Sigmoid colon (tissue), 7 donors: ENCODE results near the gene GNPAT. TPM values are rescaled to one million over a fixed set of nuclear protein-coding genes. Genes with fewer than 3 reads are reported as not detected.

Experiments used
- DNase-seq: peaks from one replicate; pipeline ENCODE4 v3.0.0-alpha.2; 2019
- H3K27ac ChIP-seq, 4 donors: fragments of 200-600 bp; sonication (generic); one replicate each; pipeline ENCODE4 v1.5.1; 2016 to 2019; ENCODE audit warnings: mild to moderate bottlenecking in 1 of 4
- H3K27me3 ChIP-seq, 3 donors: fragments of 200-600 bp; sonication (generic); one replicate each; pipeline ENCODE4 v1.5.1; 2019; ENCODE audit warnings: mild to moderate bottlenecking in 1 of 3
- H3K36me3 ChIP-seq, 4 donors: fragments of 200-600 bp; sonication (generic); one replicate each; pipeline ENCODE4 v1.5.1; 2016 to 2019
- H3K4me1 ChIP-seq, 4 donors: fragments of 200-600 bp; sonication (generic); one replicate each; pipeline ENCODE4 v1.5.1; 2017 to 2019
- H3K4me3 ChIP-seq, 4 donors: fragments of 200-600 bp; sonication (generic); one replicate each; pipeline ENCODE4 v1.5.1; 2017 to 2019; ENCODE audit warnings: mild to moderate bottlenecking in 2 of 4, moderate library complexity in 1 of 4
- H3K9me3 ChIP-seq, 4 donors: fragments of 200-600 bp in 3 of 4; sonication (generic) in 3 of 4; one replicate each; pipeline versions ENCODE4 v1.5.1 to v1.6.1; 2013 to 2019
- CTCF ChIP-seq, 4 experiments: fragments of 450-650 bp in 3 of 4; fragments of 200-600 bp in 1 of 4; IDR thresholded peaks; one replicate each; pipeline ENCODE4 v1.5.1; 2016 to 2019; ENCODE audit warnings: antibody characterized with exemption in 4 of 4, mild to moderate bottlenecking in 3 of 4, moderate library complexity in 2 of 4
- EP300 ChIP-seq, 4 donors: sonication (generic); formaldehyde crosslinking; IDR thresholded peaks; one replicate each; pipeline ENCODE4 v1.6.1; 2017; ENCODE audit warnings: antibody characterized with exemption in 4 of 4
- POLR2A ChIP-seq, 2 donors: fragments of 450-650 bp; IDR thresholded peaks; one replicate each; pipeline ENCODE4 v1.6.1; 2016; ENCODE audit warnings: antibody characterized with exemption in 2 of 2, mild to moderate bottlenecking in 2 of 2, moderate library complexity in 2 of 2
- POLR2AphosphoS5 ChIP-seq, 4 donors: sonication (generic); formaldehyde crosslinking; IDR thresholded peaks; one replicate each; pipeline ENCODE4 v1.6.1; 2017; ENCODE audit warnings: antibody characterized with exemption in 4 of 4
- WGBS, 2 donors: extraction: QIAGEN DNeasy Blood & Tissue Kit; methylation state at CpG; one replicate each; pipeline ENCODE4 v1.1.7; 2013; 5-methylcytosine and 5-hydroxymethylcytosine counted together
- intact Hi-C: fragments of 100-400 bp; cut with DNase I; formaldehyde crosslinking; loops from one replicate; pipeline ENCODE4 v1.15.1; 2023
- polyA plus RNA-seq, 3 donors: library from polyadenylated mRNA; stranded (reverse); fragments of 200-250 nt; gene quantifications; one replicate each; pipeline ENCODE4 v1.2.3, GENCODE V29; 2013
- total RNA-seq, 4 donors: library from RNA; depleted of rRNA; stranded (reverse); fragments of >200 nt; gene quantifications; one replicate each; pipeline ENCODE4 v1.1.0, GENCODE V29; 2016
- donor health status: healthy with polysubstance abuse.
- donor health status: Bipolar disorder and iron deficiency.
- donor health status: healthy.

GNPAT gene
- total and polyA plus RNA-seq, 7 donors = 29.4 to 58.9 (median 45.9) TPM

- H3K9me3 ChIP-seq = no peaks in the 10 kb centered on the region
- intact Hi-C loops = no loop called here
- H3K36me3 ChIP-seq = no peaks in the 10 kb centered on the region
- TF ChIP-seq POLR2A (IDR thresholded peaks at IDR 0.05) = no peak
- TF ChIP-seq CTCF (IDR thresholded peaks at IDR 0.05) = no peak
- no peak for TF ChIP-seq EP300 (IDR thresholded peaks at IDR 0.05)
- no peak for TF ChIP-seq POLR2AphosphoS5 (IDR thresholded peaks at IDR 0.05)
- no peak overlapping the region for H3K27ac ChIP-seq
- peaks cover 0 to 4% (median 0%) of the 10 kb centered on the region in 3 donors for H3K27me3 ChIP-seq
- 80 to 82% methylated on average over 8 of the region's 8 CpGs for WGBS, 2 donors
- no peaks in the 10 kb centered on the region for H3K4me1 ChIP-seq
- no peak overlapping the region for H3K4me3 ChIP-seq
- no peak for DNase-seq
Observed at GRCh38 chr1:231200388-231201031, 40.5 kb upstream of the GNPAT start.

DNA sequence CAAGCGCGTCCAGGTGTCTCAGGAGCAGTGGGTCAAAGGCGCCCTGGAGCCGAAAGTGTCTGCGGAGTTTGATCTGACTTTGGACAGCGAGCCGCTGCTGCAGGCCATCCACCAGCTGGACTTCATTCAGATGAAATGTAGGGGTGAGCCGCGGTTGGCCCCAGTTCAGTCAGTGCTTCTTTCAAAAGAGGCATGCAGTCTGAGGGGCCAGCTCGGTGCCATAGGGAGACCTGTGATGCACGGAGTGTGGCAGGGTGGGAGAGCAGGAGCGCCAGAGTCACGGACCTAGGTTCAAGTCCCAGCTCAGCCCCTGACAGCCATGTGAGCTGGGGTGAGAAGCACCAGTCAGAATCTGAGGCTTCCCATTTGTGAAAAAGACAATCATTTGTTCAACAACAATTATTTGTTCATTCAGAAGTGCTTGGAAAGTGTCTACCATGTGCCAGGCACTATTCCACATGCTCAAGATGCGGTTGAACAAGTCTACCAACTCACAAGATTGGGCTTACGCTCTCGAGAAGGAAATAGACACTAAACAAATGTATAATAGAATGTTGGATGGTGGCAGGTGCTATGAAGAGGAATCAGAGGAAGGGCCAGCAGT, 39.5 kb upstream of the GNPAT start:
- intact Hi-C loops = no loop called here
- DNase-seq = no peak
- no peaks in the 10 kb centered on the region for H3K27me3 ChIP-seq
- no peaks in the 10 kb centered on the region for H3K9me3 ChIP-seq
- WGBS, 2 donors = 86 to 91% methylated on average over 16 of the region's 16 CpGs
- H3K4me3 ChIP-seq = no peak overlapping the region
- H3K4me1 ChIP-seq = no peaks in the 10 kb centered on the region
- no peak overlapping the region for H3K27ac ChIP-seq
- no peaks in the 10 kb centered on the region for H3K36me3 ChIP-seq
- TF ChIP-seq CTCF (IDR thresholded peaks at IDR 0.05) (no peak), POLR2A (IDR thresholded peaks at IDR 0.05) (no peak), EP300 (IDR thresholded peaks at IDR 0.05) (no peak), POLR2AphosphoS5 (IDR thresholded peaks at IDR 0.05) (no peak)

DNA sequence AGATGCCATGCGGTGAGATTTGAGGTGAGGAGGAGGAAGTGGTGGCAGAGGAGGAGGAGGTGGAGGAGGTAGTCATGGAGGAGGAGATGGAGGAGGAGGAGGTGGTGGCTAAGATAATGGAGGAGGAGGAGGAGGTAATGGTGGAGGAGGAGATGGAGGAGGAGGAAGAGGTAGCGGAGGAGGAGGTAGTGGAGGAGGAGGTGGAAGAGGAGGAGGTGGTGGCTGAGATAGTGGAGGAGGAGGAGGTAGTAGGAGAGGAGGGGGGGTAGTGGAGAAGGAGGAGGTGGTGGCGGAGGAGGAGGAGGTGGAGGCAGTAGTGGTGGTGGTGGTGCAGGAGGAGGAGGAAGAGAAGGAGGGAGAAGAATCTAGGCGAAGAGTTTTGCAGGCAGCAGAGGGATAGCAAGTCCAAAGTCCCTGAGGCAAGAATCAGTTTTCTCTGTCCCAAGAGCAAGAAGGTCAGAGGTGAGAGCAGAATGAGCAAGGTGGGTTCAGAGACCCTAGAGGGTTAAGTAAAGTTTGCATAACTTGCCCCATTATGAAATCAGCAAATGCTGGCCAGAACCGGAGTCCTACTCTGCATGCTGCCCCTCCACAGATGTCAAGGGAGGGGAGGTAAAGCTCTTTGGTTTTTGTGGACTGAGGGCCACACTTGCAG, 38.9 kb upstream of the GNPAT start:
- H3K27me3 ChIP-seq = no peaks in the 10 kb centered on the region
- no peak overlapping the region for H3K4me3 ChIP-seq
- no peaks in the 10 kb centered on the region for H3K4me1 ChIP-seq
- H3K9me3 ChIP-seq = no peaks in the 10 kb centered on the region
- no peak overlapping the region for H3K27ac ChIP-seq
- DNase-seq = no peak
- no peaks in the 10 kb centered on the region for H3K36me3 ChIP-seq
- intact Hi-C loops = loop anchor here (2.0 kb wide), 1 partner anchor 47 kb away; no protein-coding TSS in a partner anchor
- WGBS, 2 donors = 65 to 75% methylated on average over 5 of the region's 5 CpGs
- TF ChIP-seq EP300 (IDR thresholded peaks at IDR 0.05) (no peak), POLR2A (IDR thresholded peaks at IDR 0.05) (no peak), POLR2AphosphoS5 (IDR thresholded peaks at IDR 0.05) (no peak), CTCF (IDR thresholded peaks at IDR 0.05) (no peak)

- Histone ChIP-seq H3K27me3 (no peaks in the 10 kb centered on the region), H3K27ac (no peak overlapping the region), H3K36me3 (no peaks in the 10 kb centered on the region), H3K9me3 (no peaks in the 10 kb centered on the region), H3K4me1 (no peaks in the 10 kb centered on the region), H3K4me3 (no peak overlapping the region)
- 88 to 90% methylated on average over 21 of the region's 21 CpGs for WGBS, 2 donors
- no peak for DNase-seq
- intact Hi-C loops = loop anchor here (2.0 kb wide), 1 partner anchor 49 kb away; no protein-coding TSS in a partner anchor
- TF ChIP-seq POLR2A (IDR thresholded peaks at IDR 0.05) = no peak
Observed at GRCh38 chr1:231203259-231204057, 37.6 kb upstream of the GNPAT start.

DNA sequence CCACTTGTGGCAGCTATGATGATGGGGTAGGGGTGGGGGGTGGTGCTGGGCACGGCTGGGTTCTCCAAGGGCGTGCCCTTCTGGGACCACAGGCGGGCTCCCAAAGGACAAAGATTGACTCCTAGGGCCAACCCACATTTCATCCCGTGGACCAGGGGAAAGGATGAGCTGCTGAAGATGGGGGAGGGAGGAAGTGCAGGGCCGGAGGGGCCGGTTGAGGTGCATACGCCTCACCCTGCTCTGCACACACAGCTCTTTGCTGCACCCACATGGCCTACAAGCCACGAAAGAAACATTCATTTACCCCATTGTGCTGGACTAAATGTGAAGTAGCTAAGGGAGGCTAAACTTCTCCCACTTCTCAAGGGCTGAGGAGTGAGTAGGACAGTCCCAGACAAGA, 34.2 kb upstream of the GNPAT start:
- intact Hi-C loops = no loop called here
- TF ChIP-seq CTCF (IDR thresholded peaks at IDR 0.05) = no peak
- TF ChIP-seq POLR2AphosphoS5 (IDR thresholded peaks at IDR 0.05) = no peak
- TF ChIP-seq EP300 (IDR thresholded peaks at IDR 0.05) = no peak
- no peak for TF ChIP-seq POLR2A (IDR thresholded peaks at IDR 0.05)
- DNase-seq = no peak
- no peaks in the 10 kb centered on the region for H3K9me3 ChIP-seq
- peaks cover 0 to 4% (median 2%) of the 10 kb centered on the region in 4 donors for H3K4me1 ChIP-seq
- peaks cover 0 to 5% (median 0%) of the 10 kb centered on the region in 3 donors for H3K27me3 ChIP-seq
- WGBS, 2 donors = 57 to 70% methylated on average over 8 of the region's 8 CpGs
- H3K36me3 ChIP-seq = no peaks in the 10 kb centered on the region
- H3K27ac ChIP-seq = no peak overlapping the region
- H3K4me3 ChIP-seq = no peak overlapping the region
